Measurements from ENCODE around the gene DDX51. TPM values are rescaled to one million over a fixed set of nuclear protein-coding genes. Genes with fewer than 3 reads are reported as not detected.

DDX51 gene
- total RNA-seq, 2 donors from 2014 or later, result 16.1 to 27.4 TPM

- no peak for DNase-seq
- no peaks in the 10 kb centered on the region for H3K9me3 ChIP-seq
- H3K27ac ChIP-seq, result no peak overlapping the region
- no peak for ATAC-seq
- H3K4me1 ChIP-seq, result no peaks in the 10 kb centered on the region
- intact Hi-C loops (cut with DNase I), result no loop called here
- no peaks in the 10 kb centered on the region for H3K36me3 ChIP-seq (replicated peaks in 1 of 2; ENCODE audit: insufficient read depth in 1 of 2, low read depth in 2 of 2)
- WGBS, 2 donors, result 24 to 30% methylated on average over 11 to 16 of the region's 16 CpGs
- TF ChIP-seq CTCF (IDR thresholded peaks at IDR 0.05) (no peak), POLR2A (IDR thresholded peaks at IDR 0.05) (no peak)
- peaks cover 0 to 13% of the 10 kb centered on the region in 2 donors for H3K27me3 ChIP-seq
- no peak overlapping the region for H3K4me3 ChIP-seq
Observed at GRCh38 chr12:132170094-132170636, 26.0 kb upstream of the DDX51 start.

DNA sequence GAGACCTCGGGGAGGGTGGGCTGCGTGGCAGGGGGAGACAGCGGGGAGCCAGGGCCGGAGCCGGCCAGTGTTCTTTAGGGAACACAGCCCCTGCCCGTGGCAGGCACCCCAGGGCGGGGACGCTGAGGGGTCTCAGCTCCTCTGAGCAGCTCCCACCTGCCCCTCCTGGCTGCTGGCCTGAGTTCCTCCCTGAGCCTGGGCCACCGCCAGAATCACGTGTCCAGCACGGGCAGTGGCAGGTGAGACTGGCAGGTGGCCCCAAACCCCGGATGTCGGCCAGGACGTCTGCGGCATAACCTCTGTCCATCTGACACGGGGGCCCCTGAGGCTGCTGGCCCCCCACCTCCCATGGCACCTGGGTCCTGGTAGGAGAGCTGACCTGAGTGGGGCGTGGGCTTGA, 25.3 kb upstream of the DDX51 start:
- ATAC-seq (no peak), DNase-seq (no peak)
- no peak overlapping the region for H3K4me3 ChIP-seq
- WGBS, 2 donors, result 61% methylated on average over 15 of the region's 17 CpGs; no CpG with 5 or more reads in 1 of the 2 donors
- no peaks in the 10 kb centered on the region for H3K4me1 ChIP-seq
- H3K36me3 ChIP-seq (replicated peaks in 1 of 2; ENCODE audit: insufficient read depth in 1 of 2, low read depth in 2 of 2), result no peaks in the 10 kb centered on the region
- H3K27me3 ChIP-seq, result peaks cover 0 to 13% of the 10 kb centered on the region in 2 donors
- H3K9me3 ChIP-seq, result no peaks in the 10 kb centered on the region
- H3K27ac ChIP-seq, result no peak overlapping the region
- intact Hi-C loops (cut with DNase I), result no loop called here
- TF ChIP-seq CTCF (IDR thresholded peaks at IDR 0.05) (no peak), POLR2A (IDR thresholded peaks at IDR 0.05) (no peak)

DNA sequence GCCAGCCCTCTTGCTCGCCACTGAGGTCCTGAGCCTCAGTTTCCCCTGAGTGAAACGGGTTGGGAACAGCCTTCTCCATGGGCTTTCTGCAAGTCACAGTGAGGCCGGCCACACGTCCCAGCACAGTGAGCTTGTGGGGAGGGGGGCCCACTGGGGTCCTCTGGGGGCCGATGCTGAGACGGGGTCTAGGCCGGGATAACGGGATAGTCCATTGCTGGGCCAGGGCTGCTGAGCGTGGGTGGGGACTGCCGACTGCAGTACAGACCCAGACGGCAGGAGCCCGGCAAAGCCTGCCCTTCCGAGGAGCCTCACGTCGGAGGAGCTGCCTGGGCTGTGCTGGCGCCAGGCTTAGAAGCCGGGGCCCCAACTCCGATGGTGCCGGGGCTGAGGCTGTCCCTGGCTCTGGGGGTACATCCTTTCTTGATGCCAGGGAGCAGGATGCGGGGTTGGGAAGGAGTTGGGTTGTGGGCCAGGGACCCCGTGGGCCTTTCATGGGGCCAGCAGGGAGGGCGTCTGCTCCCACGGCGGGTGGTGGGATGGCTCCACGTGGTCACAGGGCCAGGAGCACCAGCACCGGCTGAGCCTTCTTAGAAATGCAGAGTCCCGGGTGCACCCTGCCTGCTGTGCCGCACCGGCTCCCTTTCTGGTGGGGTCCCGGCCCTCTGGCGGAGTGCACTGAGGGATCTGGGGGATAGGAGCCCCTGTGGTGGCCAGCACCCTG, 24.4 kb upstream of the DDX51 start:
- no peak for TF ChIP-seq POLR2A (IDR thresholded peaks at IDR 0.05)
- TF ChIP-seq CTCF (IDR thresholded peaks at IDR 0.05), result no peak
- Histone ChIP-seq H3K36me3 (replicated peaks in 1 of 2; ENCODE audit: insufficient read depth in 1 of 2, low read depth in 2 of 2) (no peaks in the 10 kb centered on the region), H3K4me3 (no peak overlapping the region), H3K9me3 (no peaks in the 10 kb centered on the region), H3K27me3 (peaks cover 0 to 13% of the 10 kb centered on the region in 2 donors), H3K27ac (no peak overlapping the region), H3K4me1 (no peaks in the 10 kb centered on the region)
- DNase-seq, result no peak
- 60 to 69% methylated on average over 9 to 16 of the region's 31 CpGs for WGBS, 2 donors
- intact Hi-C loops (cut with DNase I), result no loop called here
- ATAC-seq, result no peak

- DNase-seq, result no peak
- no peak overlapping the region for H3K27ac ChIP-seq
- peaks cover 0 to 13% of the 10 kb centered on the region in 2 donors for H3K27me3 ChIP-seq
- TF ChIP-seq CTCF (IDR thresholded peaks at IDR 0.05) (no peak), POLR2A (IDR thresholded peaks at IDR 0.05) (no peak)
- intact Hi-C loops (cut with DNase I), result no loop called here
- H3K36me3 ChIP-seq (replicated peaks in 1 of 2; ENCODE audit: insufficient read depth in 1 of 2, low read depth in 2 of 2), result no peaks in the 10 kb centered on the region
- no peaks in the 10 kb centered on the region for H3K9me3 ChIP-seq
- H3K4me1 ChIP-seq, result no peaks in the 10 kb centered on the region
- WGBS, 2 donors, result 58 to 60% methylated on average over 26 to 30 of the region's 30 CpGs
- no peak for ATAC-seq
- no peak overlapping the region for H3K4me3 ChIP-seq
Observed at GRCh38 chr12:132167611-132168310, 23.6 kb upstream of the DDX51 start.
